Trophoblast cell (in vitro differentiated cells and primary cell): ENCODE measurements around the gene WIF1.

Experiments used
- DNase-seq, 2 donors: peaks; one replicate each; pipeline ENCODE4 v3.0.0-alpha.2; 2016
- H2AFZ ChIP-seq: 2 replicates; pipeline ENCODE4 v1.6.1; 2013; ENCODE audit warnings: low read length, moderate library complexity, mild to moderate bottlenecking; ENCODE audit not compliant: insufficient read depth, poor library complexity
- H2AK5ac ChIP-seq: 2 replicates; pipeline ENCODE4 v1.6.1; 2013; ENCODE audit warnings: mild to moderate bottlenecking, low read length
- H2BK120ac ChIP-seq: 2 replicates; pipeline ENCODE4 v1.6.1; 2013; ENCODE audit warnings: low read length, mild to moderate bottlenecking, moderate library complexity; ENCODE audit not compliant: insufficient read depth, poor library complexity
- H2BK12ac ChIP-seq: 2 replicates; pipeline ENCODE4 v1.6.1; 2013; ENCODE audit warnings: mild to moderate bottlenecking, low read length, moderate library complexity
- H2BK5ac ChIP-seq: 2 replicates; pipeline ENCODE4 v1.6.1; 2013; ENCODE audit warnings: low read length, low read depth, moderate library complexity, mild to moderate bottlenecking; ENCODE audit not compliant: poor library complexity
- H3K14ac ChIP-seq: 2 replicates; pipeline ENCODE4 v1.6.1; 2013; ENCODE audit warnings: mild to moderate bottlenecking, low read length
- H3K18ac ChIP-seq: 2 replicates; pipeline ENCODE4 v1.6.1; 2013; ENCODE audit warnings: mild to moderate bottlenecking, low read length
- H3K23ac ChIP-seq: 2 replicates; pipeline ENCODE4 v1.6.1; 2013; ENCODE audit warnings: low read length
- H3K27ac ChIP-seq: 2 replicates; pipeline ENCODE4 v1.5.1; 2013; ENCODE audit warnings: low read depth, mild to moderate bottlenecking, inconsistent platforms, low read length, moderate library complexity
- H3K27me3 ChIP-seq: 2 replicates; pipeline ENCODE4 v1.6.1; 2013; ENCODE audit warnings: inconsistent platforms, mild to moderate bottlenecking, low read length, moderate library complexity; ENCODE audit not compliant: insufficient read depth
- H3K36me3 ChIP-seq, 2 experiments: 1 replicate in 1 of 2; 2 replicates in 1 of 2; pipeline ENCODE4 v1.6.1; 2013; ENCODE audit warnings: low read length in 2 of 2, mild to moderate bottlenecking in 2 of 2, moderate library complexity in 1 of 2; ENCODE audit not compliant: insufficient read depth in 2 of 2, control insufficient read depth in 1 of 2
- H3K4ac ChIP-seq: 2 replicates; pipeline ENCODE4 v1.6.1; 2013; ENCODE audit warnings: low read depth, mild to moderate bottlenecking, low read length, moderate library complexity
- H3K4me1 ChIP-seq, 2 experiments: 1 replicate in 1 of 2; 2 replicates in 1 of 2; pipeline ENCODE4 v1.6.1; 2013; ENCODE audit warnings: low read length in 2 of 2, mild to moderate bottlenecking in 2 of 2, moderate library complexity in 1 of 2; ENCODE audit not compliant: insufficient read depth in 2 of 2, control insufficient read depth in 1 of 2
- H3K4me2 ChIP-seq: 2 replicates; pipeline ENCODE4 v1.6.1; 2013; ENCODE audit warnings: inconsistent platforms, mild to moderate bottlenecking, low read length, moderate library complexity
- H3K4me3 ChIP-seq: 2 replicates; pipeline ENCODE4 v1.5.1; 2013; ENCODE audit warnings: mild to moderate bottlenecking, low read depth, low read length, inconsistent platforms
- H3K79me1 ChIP-seq: one replicate; pipeline ENCODE4 v1.6.1; 2013; ENCODE audit warnings: low read length
- H3K79me2 ChIP-seq: 2 replicates; pipeline ENCODE4 v1.6.1; 2013; ENCODE audit warnings: low read length, mild to moderate bottlenecking; ENCODE audit not compliant: control insufficient read depth, insufficient read depth, poor library complexity
- H3K9ac ChIP-seq: 2 replicates; pipeline ENCODE4 v1.6.1; 2013; ENCODE audit warnings: mild to moderate bottlenecking, low read length
- H3K9me3 ChIP-seq: 2 replicates; pipeline ENCODE4 v1.6.1; 2013; ENCODE audit warnings: low read depth, mild to moderate bottlenecking, control low read depth, inconsistent platforms, low read length; ENCODE audit not compliant: insufficient read depth
- H4K12ac ChIP-seq: 2 replicates; pipeline ENCODE4 v1.6.1; 2013; ENCODE audit warnings: low read depth, mild to moderate bottlenecking, low read length, moderate library complexity
- H4K8ac ChIP-seq: 2 replicates; pipeline ENCODE4 v1.6.1; 2013; ENCODE audit warnings: low read depth, mild to moderate bottlenecking, low read length, moderate library complexity
- H4K91ac ChIP-seq: one replicate; pipeline ENCODE4 v1.6.1; 2013; ENCODE audit warnings: low read depth, mild to moderate bottlenecking, low read length, moderate library complexity
- WGBS: extraction: QIAGEN DNeasy Blood & Tissue Kit; methylation state at CpG from one replicate; pipeline ENCODE4 v1.1.7; 2013; ENCODE audit warnings: missing lambda C conversion rate; ENCODE audit not compliant: insufficient read length, insufficient coverage; ENCODE audit errors: extremely low coverage; 5-methylcytosine and 5-hydroxymethylcytosine counted together

The WIF1 gene

GRCh38 chr12:65123435-65124063 lies 2.4 kb upstream of the WIF1 start:
- Histone ChIP-seq H4K8ac (no peak overlapping the region), H4K12ac (no peak overlapping the region), H3K79me1 (no peaks in the 10 kb centered on the region), H2BK5ac (no peak overlapping the region), H3K9ac (no peak overlapping the region), H4K91ac (no peak overlapping the region), H3K14ac (no peak overlapping the region), H3K23ac (no peak overlapping the region), H2AFZ (no peak overlapping the region), H2AK5ac (no peak overlapping the region), H3K79me2 (no peaks in the 10 kb centered on the region), H3K4me1 (peaks cover 0 to 6% of the 10 kb centered on the region in 2 experiments), H3K27ac (no peak overlapping the region), H2BK12ac (no peak overlapping the region), H3K4me3 (no peak overlapping the region), H3K4ac (no peak overlapping the region), H3K27me3 (peaks cover 15% of the 10 kb centered on the region), H3K9me3 (peaks cover 3% of the 10 kb centered on the region), H3K4me2 (no peak overlapping the region), H3K36me3 (no peaks in the 10 kb centered on the region), H2BK120ac (no peak overlapping the region), H3K18ac (no peak overlapping the region)
- no CpG with 5 or more reads among the region's 8 CpGs for WGBS
- peak; percentile 1 to 66 for DNase-seq

GRCh38 chr12:65122703-65123102 lies 1.6 kb upstream of the WIF1 start:
- H2BK12ac ChIP-seq: no peak overlapping the region
- no peak overlapping the region for H3K4me3 ChIP-seq
- WGBS: no CpG with 5 or more reads among the region's 5 CpGs
- H4K12ac ChIP-seq: no peak overlapping the region
- H3K4me1 ChIP-seq: peaks cover 0 to 6% of the 10 kb centered on the region in 2 experiments
- H3K36me3 ChIP-seq: no peaks in the 10 kb centered on the region
- H4K91ac ChIP-seq: no peak overlapping the region
- H3K27ac ChIP-seq: no peak overlapping the region
- no peak overlapping the region for H3K9ac ChIP-seq
- H3K9me3 ChIP-seq: peaks cover 3% of the 10 kb centered on the region
- H3K79me2 ChIP-seq: no peaks in the 10 kb centered on the region
- H3K14ac ChIP-seq: no peak overlapping the region
- no peak overlapping the region for H2AFZ ChIP-seq
- no peak overlapping the region for H2AK5ac ChIP-seq
- no peaks in the 10 kb centered on the region for H3K79me1 ChIP-seq
- H4K8ac ChIP-seq: no peak overlapping the region
- no peak overlapping the region for H2BK120ac ChIP-seq
- no peak overlapping the region for H3K23ac ChIP-seq
- DNase-seq: no peak
- H3K4me2 ChIP-seq: no peak overlapping the region
- no peak overlapping the region for H3K18ac ChIP-seq
- no peak overlapping the region for H2BK5ac ChIP-seq
- no peak overlapping the region for H3K4ac ChIP-seq
- H3K27me3 ChIP-seq: peaks cover 15% of the 10 kb centered on the region

- Histone ChIP-seq H2BK12ac (no peak overlapping the region), H3K27me3 (peaks cover 15% of the 10 kb centered on the region), H4K12ac (no peak overlapping the region), H3K18ac (no peak overlapping the region), H2AK5ac (no peak overlapping the region), H3K79me1 (no peaks in the 10 kb centered on the region), H3K9me3 (peaks cover 3% of the 10 kb centered on the region), H2BK5ac (no peak overlapping the region), H3K23ac (no peak overlapping the region), H3K4me3 (no peak overlapping the region), H2AFZ (no peak overlapping the region), H3K27ac (no peak overlapping the region), H3K36me3 (no peaks in the 10 kb centered on the region), H2BK120ac (no peak overlapping the region), H3K4me1 (peaks cover 0 to 6% of the 10 kb centered on the region in 2 experiments), H3K14ac (no peak overlapping the region), H3K4ac (no peak overlapping the region), H4K8ac (no peak overlapping the region), H4K91ac (no peak overlapping the region), H3K9ac (no peak overlapping the region), H3K4me2 (no peak overlapping the region), H3K79me2 (no peaks in the 10 kb centered on the region)
- no peak for DNase-seq
- no CpG with 5 or more reads among the region's 34 CpGs for WGBS
Observed at GRCh38 chr12:65121956-65122469, 908 bp upstream of the WIF1 start.

- WGBS: no CpG with 5 or more reads among the region's 3 CpGs
- H4K91ac ChIP-seq: no peak overlapping the region
Observed at GRCh38 chr12:65119063-65119462, 2.0 kb downstream of the WIF1 start.

More at GRCh38 chr12:65119063-65119462, 2.0 kb downstream of the WIF1 start:
- Histone ChIP-seq H3K4me2 (no peak overlapping the region), H4K8ac (no peak overlapping the region), H3K9ac (no peak overlapping the region), H3K18ac (no peak overlapping the region), H2BK120ac (no peak overlapping the region), H2AFZ (no peak overlapping the region), H3K36me3 (no peaks in the 10 kb centered on the region), H3K79me2 (no peaks in the 10 kb centered on the region), H3K4ac (no peak overlapping the region), H3K23ac (no peak overlapping the region), H3K14ac (no peak overlapping the region), H3K4me3 (no peak overlapping the region), H3K79me1 (no peaks in the 10 kb centered on the region), H4K12ac (no peak overlapping the region), H3K27ac (no peak overlapping the region), H3K9me3 (peaks cover 3% of the 10 kb centered on the region), H3K27me3 (peaks cover 15% of the 10 kb centered on the region), H2BK5ac (no peak overlapping the region), H2BK12ac (no peak overlapping the region), H2AK5ac (no peak overlapping the region), H3K4me1 (peaks cover 0 to 6% of the 10 kb centered on the region in 2 experiments)
- DNase-seq: no peak
